ENCODE measurements around the gene PCBP4. TPM values are rescaled to one million over a fixed set of nuclear protein-coding genes. Genes with fewer than 3 reads are reported as not detected.

The PCBP4 gene
- polyA plus RNA-seq, 4 donors = 24.0 to 60.8 (median 39.2) TPM

DNA sequence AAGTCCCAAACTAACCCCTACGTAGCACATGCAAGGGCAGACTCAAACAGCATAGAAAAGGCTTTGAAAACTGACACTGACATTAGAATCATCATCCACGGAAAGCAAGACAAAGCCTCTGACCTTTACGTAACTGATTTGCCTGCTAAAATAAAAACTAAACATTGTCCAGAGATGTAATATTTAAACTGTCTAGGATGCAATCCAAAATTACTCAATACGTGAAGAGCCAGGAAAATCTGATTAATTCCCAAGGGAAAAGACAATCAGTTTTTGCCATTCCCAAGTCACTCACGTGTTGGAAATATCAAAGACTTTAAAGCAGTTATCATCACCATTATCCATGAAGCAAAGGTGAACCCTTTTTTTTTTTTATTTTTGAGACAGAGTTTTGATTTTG is 50.8 kb downstream of the PCBP4 start:
- FAIRE-seq (no peak), DNase-seq (no peak)
- Histone ChIP-seq H3K27ac (ENCODE audit: low read depth in 1 of 3, low read length in 2 of 3) (no peak overlapping the region), H3K36me3 (ENCODE audit: control insufficient read depth in 3 of 3, insufficient read depth in 2 of 3, low read depth in 1 of 3, low read length in 3 of 3) (no peaks in the 10 kb centered on the region), H3K27me3 (ENCODE audit: control insufficient read depth in 3 of 3, insufficient read depth in 3 of 3, low read length in 3 of 3) (no peaks in the 10 kb centered on the region), H3K4me1 (ENCODE audit: control insufficient read depth in 3 of 3, insufficient read depth in 2 of 3, low read depth in 1 of 3, low read length in 2 of 3) (no peaks in the 10 kb centered on the region), H3K9me3 (ENCODE audit: control insufficient read depth in 2 of 2, insufficient read depth in 1 of 2, low read depth in 1 of 2, low read length in 1 of 2) (no peaks in the 10 kb centered on the region), H3K4me3 (ENCODE audit: low read depth in 1 of 3, low read length in 3 of 3) (no peak overlapping the region)
- WGBS, 3 donors = 57 to 67% (median 64%) methylated on average over 5 of the region's 5 CpGs

DNA sequence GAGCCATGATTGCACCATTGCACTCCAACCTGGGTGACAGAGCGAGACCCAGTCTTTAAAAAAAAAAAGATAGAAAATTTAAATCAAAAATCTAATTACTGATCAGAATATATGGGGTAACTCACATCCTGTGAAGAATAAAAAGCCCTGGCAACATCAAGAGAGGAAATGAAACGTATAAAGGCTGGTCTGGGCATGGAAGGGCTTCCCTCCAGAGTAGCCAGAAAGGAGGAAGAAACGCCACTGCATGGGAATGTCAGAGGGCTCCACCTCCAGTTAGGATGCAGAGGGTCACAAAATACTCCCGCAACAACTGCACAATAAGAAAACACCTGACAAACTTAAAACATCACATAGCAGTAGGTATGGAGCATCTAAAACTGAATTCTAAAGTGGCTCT is 59.2 kb downstream of the PCBP4 start:
- Histone ChIP-seq H3K4me1 (ENCODE audit: control insufficient read depth in 3 of 3, insufficient read depth in 2 of 3, low read depth in 1 of 3, low read length in 2 of 3) (no peaks in the 10 kb centered on the region), H3K9me3 (ENCODE audit: control insufficient read depth in 2 of 2, insufficient read depth in 1 of 2, low read depth in 1 of 2, low read length in 1 of 2) (peaks cover 0 to 5% of the 10 kb centered on the region in 2 donors), H3K27ac (ENCODE audit: low read depth in 1 of 3, low read length in 2 of 3) (no peak overlapping the region), H3K27me3 (ENCODE audit: control insufficient read depth in 3 of 3, insufficient read depth in 3 of 3, low read length in 3 of 3) (peaks cover 0 to 4% (median 0%) of the 10 kb centered on the region in 3 donors), H3K4me3 (ENCODE audit: low read depth in 1 of 3, low read length in 3 of 3) (no peak overlapping the region), H3K36me3 (ENCODE audit: control insufficient read depth in 3 of 3, insufficient read depth in 2 of 3, low read depth in 1 of 3, low read length in 3 of 3) (no peaks in the 10 kb centered on the region)
- DNase-seq = no peak
- 66 to 82% (median 70%) methylated on average over 4 of the region's 4 CpGs for WGBS, 3 donors
- no peak for FAIRE-seq

Other genes with a start within 250 kb of the PCBP4 start
- not detected for gene IQCF6, start 188.2 kb downstream of the PCBP4 start, polyA plus RNA-seq
- gene IQCF2, start 105.8 kb downstream of the PCBP4 start, polyA plus RNA-seq = not detected
- gene IQCF5, start 91.9 kb downstream of the PCBP4 start, polyA plus RNA-seq = not detected
- gene IQCF1, start 64.1 kb downstream of the PCBP4 start, polyA plus RNA-seq = not detected
- 10 to 100 TPM in 3 of 4 donors, 1 to 10 TPM in 1; 8.9 to 26.0 (median 15.6) TPM for gene RRP9, start 25.6 kb downstream of the PCBP4 start, polyA plus RNA-seq
- 10 to 100 TPM; 11.7 to 59.5 (median 35.8) TPM for gene PARP3, start 25.1 kb downstream of the PCBP4 start, polyA plus RNA-seq
- gene GPR62, start 12.1 kb downstream of the PCBP4 start, polyA plus RNA-seq = under 1 TPM in 2 of 4 donors, not detected in 2; 0.09 to 0.10 TPM
- 100 to 1,000 TPM in 3 of 4 donors, 10 to 100 TPM in 1; 71.3 to 164 (median 125) TPM for gene ABHD14B, start 6.6 kb upstream of the PCBP4 start, polyA plus RNA-seq
- gene ABHD14A, start 7.6 kb upstream of the PCBP4 start, polyA plus RNA-seq = 10 to 100 TPM in 2 of 4 donors, 1 to 10 TPM in 2; 4.6 to 17.6 (median 10.4) TPM
- 1,000 to 10,000 TPM in 1 of 4 donors, 100 to 1,000 TPM in 3; 164 to 1,228 (median 588) TPM for gene ACY1, start 16.1 kb upstream of the PCBP4 start, polyA plus RNA-seq
- gene RPL29, start 28.4 kb upstream of the PCBP4 start, polyA plus RNA-seq = 1,000 to 10,000 TPM; 2,279 to 2,521 (median 2,399) TPM
- 1 to 10 TPM; 1.6 to 9.4 (median 4.4) TPM for gene DUSP7, start 89.1 kb upstream of the PCBP4 start, polyA plus RNA-seq
- gene POC1A, start 187.0 kb upstream of the PCBP4 start, polyA plus RNA-seq = 10 to 100 TPM in 1 of 4 donors, 1 to 10 TPM in 3; 2.7 to 19.4 (median 4.8) TPM
- gene ALAS1, start 230.7 kb upstream of the PCBP4 start, polyA plus RNA-seq = 10 to 100 TPM; 40.9 to 99.7 (median 65.3) TPM